UCSD-AML1 (cell line): ENCODE data around the gene GPS2.
"Not testable (repeated sequence)": the region's sequence is repeated elsewhere in the genome, so short reads cannot be mapped to it uniquely, and the experiment has no call there.

Source experiments
- DNase-seq: peaks from one replicate; lab custom pipeline; 2025; ENCODE audit not compliant: unreplicated experiment; lab: John Stamatoyannopoulos, UW

The GPS2 gene

DNA sequence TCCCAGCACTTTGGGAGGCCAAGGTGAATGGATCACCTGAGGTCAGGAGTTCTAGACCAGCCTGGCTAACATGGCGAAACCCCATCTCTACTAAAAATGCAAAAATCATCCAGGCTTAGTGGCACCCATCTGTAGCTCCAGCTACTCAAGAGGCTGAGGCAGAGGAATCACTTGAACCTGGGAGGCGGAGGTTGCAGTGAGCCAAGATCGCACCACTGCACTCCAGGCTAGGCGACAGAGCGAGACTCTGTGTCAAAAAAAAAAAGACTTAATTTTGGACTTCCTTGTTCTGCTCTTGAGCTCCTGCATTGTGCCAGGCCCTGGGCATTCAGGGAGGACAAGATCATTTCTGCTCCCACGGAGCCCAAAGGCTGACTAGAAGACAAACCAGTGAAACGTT lies 22.4 kb upstream of the GPS2 start:
- not testable (repeated sequence) for DNase-seq

DNA sequence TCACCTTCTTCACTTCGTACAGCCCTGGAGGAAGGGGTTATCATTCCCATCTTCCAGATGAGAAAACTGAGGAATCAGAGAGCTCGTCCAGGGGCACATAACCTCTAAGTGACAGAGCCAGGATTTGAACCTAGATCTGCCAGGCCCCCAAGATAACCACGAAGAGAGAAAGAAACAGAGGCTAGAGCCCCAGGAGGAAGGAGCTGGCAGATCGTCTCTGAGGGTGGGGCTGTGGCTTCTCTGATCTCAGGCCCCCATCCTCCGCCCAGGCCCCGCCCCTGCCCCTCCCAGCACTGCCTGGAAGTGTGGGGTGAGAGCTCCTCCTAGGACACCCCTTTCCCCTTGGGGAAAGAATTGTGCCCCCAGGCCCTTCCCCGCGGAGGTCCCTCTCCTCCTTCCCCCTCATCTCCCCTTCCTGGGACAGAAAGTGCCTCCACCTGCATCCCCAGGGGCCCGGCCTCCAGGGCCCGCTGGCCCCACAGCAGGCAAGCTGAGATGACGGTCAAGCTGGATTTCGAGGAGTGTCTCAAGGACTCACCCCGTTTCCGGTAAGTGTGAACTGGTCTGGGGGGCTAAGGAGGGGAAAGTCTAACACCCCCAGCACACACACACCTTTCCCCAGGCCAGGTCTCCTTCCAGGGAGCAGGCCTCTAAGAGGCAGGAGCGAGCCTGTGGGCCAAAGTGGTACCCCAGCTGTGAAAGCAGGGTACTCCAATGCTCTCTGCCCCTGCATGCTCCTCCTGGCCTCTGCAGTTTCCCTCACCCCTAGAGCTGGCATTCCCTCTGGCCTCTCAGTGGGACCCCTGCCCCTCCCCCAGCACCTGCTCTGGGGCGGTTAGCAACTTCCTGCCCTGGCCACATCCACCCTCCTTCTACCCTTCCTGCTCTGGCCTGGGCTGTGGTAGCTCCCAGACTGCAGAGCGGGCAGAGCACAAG lies 21.3 kb upstream of the GPS2 start, which contains the start of gene ACAP1:
Gene ACAP1 (plus strand): TSS at position 290 of the 936 bp plus-strand sequence. CDS start 206 bp downstream, at position 496.
- DNase-seq = peak; percentile 87

DNA sequence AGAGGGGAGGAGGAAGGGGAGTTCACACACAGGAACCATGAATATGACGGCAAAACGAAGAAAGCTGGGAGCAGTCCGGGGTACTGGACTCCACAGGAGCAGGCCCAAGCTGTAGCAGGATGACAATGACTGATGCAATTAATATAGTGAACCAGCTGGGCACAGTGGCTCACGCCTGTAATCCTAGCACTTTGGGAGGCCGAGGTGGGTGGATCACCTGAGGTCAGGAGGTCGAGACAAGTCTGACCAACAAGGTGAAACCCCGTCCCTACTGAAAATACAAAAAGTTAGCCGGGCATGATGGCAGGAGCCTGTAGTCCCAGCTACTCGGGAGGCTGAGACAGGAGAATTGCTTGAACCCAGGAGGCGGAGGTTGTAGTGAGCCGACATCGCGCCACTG lies 20.6 kb upstream of the GPS2 start:
- DNase-seq = not testable (repeated sequence)

DNA sequence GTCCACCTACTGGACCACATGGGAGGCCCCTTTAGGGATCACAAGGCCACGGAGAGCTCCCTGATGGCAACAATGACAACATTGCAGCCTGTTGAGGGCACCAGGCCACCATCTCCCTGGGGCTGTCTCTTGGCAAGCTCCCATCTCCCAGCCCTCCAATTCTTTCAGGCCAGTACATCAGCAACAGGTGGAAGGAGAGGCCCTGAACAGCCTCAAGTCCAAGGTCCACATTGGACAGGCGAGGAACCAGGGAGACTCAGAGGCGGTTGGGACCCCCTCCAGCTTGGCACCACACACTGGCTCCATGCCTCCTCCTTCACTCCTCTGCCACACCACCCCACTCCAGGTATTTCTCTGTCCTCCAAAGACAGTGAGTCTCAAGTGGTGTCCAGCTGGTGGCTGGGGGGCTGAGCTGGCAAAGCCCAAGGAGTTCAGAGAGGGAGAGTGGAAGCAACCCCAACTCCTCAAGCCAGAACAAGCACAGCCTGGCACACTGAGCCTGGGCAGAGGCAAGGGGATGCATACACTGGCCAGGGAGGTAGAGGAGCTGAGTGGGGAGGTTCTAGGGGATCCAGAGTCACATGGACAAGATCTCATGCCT lies 19.9 kb upstream of the GPS2 start:
- no peak for DNase-seq

DNA sequence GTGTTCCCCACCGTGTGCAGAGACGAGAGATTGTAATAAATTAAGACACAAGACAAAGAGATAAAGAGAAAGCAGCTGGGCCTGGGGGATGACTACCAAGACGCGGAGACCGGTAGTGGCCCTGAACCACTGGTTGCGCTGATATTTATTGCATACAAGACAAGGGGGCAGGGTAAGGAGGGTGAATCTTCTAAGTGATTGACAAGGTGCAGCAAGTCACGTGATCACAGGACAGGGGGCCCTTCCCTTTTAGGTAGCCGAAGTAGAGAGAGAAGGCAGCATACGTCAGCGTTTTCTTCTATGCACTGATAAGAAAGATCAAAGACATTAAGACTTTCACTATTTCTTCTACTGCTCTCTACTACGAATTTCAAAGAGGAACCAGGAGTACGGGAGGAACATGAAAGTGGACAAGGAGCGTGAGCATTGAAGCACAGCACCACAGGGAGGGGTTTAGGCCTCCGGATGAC lies 17.5 kb upstream of the GPS2 start:
- DNase-seq = not testable (repeated sequence)

DNA sequence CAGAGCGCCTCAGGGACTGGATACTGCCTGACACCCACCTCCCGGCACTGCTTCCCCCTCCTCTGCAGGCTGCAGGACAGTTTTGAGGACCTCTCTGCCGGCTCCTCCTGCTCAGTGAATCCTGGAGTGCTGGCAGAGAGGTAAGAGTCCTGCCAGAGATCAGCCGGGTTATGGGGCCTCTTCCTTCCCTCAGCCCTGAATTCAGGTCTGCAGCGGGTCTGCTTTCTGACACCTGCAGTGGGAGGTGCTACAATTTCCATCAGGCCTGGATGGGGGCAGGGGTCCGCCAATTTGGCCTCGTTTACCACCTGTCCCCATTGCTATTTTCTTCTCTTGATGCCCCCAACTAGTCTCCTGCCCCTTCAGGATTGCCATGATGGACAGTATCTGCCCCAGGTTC lies 17.0 kb upstream of the GPS2 start:
- DNase-seq = no peak

DNA sequence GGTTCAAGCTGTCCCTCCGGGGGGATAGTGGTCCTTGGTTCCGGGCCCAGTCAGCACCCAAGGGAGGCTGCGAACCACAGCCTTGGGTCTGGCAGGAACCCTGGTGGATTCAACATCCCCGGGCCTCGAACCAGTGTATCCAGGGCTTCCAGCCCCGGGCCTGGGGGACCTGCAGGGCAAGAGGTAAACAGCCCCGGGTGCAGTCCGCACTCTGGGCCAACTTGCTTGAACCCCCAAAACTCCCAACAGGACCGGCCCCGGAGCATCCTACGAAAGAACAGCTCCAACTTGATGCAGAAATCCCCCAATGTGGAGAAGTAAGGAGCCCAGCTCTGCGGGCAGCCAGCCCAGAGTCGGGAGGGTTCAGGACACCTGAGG lies 15.5 kb upstream of the GPS2 start:
- DNase-seq = no peak

DNA sequence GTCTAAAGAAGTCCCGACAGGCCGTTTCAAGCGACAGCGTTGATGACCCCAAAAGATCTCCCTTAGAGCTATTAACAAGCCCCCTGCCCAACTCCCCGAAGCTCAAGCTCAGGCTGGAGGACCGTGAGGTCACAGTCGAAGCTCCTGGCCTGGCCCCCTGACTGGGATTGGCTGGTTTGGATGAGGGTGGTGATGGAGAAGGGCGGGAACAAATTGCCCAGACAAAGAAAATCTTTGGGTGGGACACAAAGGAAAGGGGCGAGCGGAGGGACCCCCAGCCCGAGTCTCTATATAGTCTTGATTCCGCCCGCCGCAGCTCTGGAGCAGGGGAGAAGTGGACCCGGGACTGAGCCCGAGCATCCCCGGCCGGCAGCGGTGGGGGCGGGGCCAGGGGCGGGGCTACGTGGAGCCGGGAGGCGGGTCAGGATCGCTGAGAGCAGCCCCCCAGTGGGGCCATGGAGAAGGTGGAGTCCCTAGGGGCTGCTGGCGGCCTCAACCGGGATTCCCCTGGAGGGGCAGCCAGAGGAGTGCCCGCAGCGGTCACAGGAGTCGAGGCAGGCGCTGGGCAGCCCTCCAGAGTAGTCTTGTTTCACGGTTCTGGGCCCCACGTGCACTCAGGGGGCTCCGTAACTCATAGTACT lies 15.0 kb upstream of the GPS2 start:
- DNase-seq = peak; percentile 82

DNA sequence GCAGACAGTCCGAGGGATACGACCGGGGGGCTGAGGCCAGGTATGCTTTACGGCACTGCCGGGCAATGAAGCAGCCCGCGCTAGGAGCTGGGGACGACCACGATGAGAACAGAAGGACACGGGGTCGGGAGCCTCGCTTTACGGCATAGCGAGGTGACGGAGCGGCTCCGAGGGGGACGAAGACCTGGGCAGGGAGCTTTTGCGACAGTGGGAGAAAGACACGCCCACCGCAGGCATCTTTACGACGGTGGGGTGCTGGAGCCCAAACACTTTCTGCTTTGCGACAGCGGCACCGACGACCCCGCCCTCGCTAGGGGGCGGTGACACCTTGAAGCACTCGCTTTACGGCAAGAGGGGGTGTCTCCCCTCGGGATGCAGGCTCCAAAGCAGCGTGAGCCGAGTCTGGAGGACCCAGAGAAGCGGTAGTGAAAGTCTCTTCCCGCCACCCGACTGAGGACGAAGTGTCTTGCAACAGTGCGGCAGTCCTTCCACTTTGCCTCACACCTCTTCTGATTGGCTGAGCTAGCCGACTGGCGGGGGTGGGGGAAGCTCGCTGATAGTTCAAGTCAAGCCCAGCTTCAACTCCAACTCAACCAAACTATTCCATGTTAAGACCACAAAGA lies 14.3 kb upstream of the GPS2 start:
- peak; percentile 98 for DNase-seq

DNA sequence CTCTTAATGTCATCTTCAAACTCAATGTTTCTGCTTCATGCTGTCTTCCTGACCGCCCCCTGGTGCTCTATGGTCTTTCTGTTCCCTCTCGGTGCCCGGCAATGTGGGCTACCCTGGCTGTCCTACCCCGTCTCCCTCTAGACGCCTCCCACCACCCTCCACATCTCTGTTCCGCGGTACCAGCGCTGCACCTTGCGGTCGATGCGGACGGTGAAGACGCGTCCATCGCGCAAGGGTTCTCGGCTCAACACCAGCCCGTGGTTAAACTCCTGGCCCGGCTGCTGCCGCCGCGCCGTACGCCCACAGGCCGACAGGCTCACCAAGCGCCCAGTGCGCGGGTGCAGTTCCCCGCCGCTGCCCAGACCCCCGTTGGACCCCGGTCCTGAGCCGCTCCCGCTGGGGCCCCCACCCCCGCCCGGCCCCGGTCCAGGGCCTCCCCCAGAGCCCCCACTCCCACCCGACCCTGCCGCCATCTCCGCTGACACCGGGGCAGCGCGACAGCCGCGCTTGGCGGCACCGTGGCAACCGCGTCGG lies 13.7 kb upstream of the GPS2 start, which contains the start of gene NEURL4:
Gene NEURL4 (minus strand): TSS at position 496 of the 534 bp plus-strand sequence. CDS start 23 bp downstream, at position 473.
- no peak for DNase-seq

DNA sequence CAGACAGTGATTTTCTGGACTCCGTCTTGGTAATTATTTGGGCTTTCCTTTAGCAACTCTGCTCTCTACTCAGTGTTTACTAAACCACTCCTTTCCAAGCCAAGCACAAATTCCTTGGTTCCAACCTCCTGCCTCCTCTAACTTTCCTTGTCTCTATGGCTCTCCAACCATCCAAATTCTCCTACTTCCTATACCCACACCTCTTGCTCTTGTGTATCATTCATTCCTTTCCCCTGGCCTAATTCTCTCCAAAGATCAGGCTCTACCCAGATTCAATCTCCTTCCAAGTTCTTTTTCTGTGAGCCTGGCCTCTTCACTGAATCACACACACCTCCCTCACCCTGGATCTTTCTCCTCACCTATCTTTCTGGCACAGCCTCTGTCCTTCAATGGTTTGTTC lies 12.8 kb upstream of the GPS2 start:
- no peak for DNase-seq

DNA sequence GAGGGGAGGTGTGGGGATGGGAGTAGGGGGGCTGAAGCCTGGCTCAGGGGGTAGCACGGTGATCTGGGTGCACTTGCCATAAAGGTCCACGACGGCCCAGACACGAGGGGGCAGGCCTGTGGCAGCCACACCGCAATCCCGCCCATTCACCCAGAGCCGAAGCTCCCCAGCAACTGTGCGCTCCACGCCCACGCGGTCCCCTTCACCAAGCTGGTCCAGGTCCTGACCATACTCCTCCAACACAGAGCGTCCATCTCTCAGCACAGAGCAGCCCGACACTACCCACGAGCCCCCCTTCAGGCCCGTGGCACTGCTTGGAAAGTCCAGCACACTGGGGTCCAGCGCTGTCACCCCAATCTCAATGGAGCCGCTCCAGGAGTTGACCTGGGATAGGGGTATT lies 12.3 kb upstream of the GPS2 start:
- DNase-seq = no peak

DNA sequence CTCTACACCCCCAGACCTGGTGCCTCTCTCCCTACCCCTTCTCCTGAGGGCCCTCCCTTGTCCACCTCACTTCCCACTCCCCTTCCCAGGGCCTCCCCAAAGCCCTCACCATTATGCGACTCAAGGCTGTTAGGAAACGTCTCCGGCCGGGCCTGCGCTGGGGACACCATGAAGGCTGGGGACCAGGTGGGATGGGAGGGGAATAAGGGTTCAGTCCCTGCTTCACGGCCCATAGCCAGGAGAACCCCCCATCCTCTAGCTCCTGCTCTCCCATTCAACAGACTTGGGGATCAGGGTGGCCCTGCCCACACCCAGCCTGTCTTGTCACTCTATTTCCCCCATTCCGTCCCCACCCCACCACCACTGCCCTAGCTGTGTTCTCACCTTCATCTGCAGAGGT lies 11.9 kb upstream of the GPS2 start:
- DNase-seq = no peak

DNA sequence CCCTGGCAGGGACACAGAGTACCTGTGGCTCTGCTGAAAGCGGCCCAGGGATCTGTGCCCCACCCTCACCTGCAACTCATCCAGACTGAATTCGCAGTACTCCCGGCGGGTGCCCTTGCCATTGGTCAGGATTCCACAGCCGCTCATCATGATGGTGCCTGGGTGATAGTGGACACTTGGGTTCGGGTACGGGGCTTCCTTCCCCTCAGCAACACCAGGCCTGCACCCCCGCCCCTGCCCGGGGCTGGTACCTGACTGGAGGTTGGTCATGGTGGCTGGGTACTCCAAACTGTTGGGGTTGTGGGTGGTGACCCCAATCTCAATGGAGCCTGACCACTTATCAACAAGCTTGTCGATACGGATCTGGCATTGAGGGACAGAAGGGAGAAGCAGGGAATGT lies 11.0 kb upstream of the GPS2 start:
- no peak for DNase-seq

DNA sequence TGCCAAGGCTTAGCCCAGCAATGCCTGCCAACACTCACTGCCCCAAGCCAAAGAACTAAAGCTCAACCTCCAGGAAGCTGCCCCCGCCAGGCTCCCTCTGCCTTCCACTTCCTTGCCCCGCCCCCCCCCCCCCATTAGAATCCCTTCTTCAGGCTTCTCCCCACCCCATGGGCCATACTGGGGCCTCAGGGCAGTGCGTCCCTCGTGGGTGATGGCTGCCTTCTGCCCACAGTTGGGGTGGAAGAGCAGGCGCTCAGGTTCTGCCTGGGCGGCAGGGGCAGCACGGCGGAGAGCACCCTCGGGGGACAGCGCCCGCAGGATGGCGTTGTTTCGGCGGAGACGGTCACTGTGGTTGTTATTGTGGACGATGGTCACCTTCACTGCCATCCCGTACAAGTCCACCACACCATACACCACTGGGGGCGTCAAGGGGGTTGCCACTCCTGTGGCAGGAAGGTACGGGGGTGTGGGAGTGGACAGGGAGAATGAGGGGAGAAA lies 9.9 kb upstream of the GPS2 start:
- no peak for DNase-seq

DNA sequence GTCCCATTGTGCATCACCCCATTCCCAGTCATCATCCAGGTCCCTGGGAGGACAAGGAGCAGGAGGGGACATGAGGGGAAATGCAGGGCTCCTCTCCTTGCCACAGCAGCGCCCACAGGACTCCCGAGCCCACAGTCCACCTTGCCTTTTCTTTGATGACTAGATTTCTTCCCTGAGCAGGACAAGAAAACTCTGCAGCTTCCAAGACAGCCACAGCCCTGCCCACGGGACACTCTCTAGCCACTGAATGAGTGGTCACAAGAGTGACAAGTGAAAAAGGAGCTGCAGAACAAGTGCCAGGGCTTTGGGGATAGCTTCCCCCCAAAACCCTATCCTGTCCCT lies 9.2 kb upstream of the GPS2 start:
- no peak for DNase-seq

DNA sequence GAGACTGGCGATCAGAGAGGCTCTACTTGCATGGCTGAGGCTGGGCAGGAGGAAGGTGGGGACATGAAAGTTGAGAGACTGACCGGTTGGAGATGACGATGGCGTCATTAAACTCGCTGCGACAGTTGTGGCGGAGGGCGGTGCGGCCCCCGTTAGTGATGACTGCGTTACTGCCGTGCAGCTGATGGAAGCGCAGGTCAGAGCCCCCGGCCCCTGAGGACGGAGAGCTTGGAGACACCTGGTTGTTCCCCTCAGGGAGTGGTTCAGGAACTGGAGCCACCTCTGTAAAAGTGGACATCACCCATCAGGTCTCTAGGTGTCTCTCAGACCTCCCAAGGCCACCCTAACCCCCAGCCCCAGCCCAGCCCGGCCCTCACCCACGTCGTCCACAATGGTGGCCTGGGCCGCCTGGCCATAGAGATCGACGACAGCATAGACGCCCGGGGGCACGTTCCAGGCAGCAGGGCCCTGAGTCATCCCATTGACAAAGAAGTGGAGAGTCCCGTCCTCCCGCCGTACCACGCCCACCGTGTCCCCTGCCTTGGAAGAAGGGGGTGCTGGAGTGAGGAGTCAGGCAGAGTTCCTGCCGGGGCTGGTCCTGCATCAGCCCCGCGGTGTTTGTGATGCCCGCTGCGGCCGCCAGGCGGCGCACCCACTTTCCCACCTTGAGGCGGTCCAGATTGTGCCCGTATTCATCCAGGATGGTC lies 8.7 kb upstream of the GPS2 start:
- DNase-seq = peak; percentile 48

DNA sequence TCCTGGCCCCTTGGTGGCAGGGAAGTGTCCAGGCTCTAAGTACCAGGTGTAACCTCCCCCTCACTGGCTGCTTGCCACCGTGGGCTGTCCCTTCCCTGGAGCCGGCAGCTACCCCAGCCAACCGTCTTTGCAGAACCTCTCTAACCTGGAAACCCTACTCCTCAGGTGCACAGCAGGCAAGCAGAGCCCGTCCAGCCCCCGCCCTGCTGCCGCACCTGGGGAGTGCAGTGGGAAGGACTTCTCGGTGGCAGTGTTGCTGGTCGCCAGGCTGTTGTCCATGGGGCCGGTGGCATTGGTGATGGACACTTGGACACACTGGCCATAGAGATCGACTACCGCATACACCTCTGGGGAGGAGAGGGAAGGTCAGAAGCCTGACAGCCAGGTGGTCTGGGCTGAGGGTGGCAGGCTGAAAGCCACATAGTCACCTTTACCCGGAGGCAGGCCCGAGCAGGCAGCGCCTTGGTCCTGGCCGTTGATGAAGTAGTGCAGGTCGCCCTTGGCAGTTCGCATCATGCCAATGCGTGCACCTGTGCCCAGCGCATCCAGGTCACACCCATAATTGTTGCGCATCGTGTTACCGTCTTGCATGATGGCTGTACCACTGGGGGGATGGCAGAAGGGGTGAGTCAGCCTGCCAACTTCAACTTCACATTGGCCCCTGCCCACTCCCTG lies 7.5 kb upstream of the GPS2 start:
- DNase-seq = no peak

DNA sequence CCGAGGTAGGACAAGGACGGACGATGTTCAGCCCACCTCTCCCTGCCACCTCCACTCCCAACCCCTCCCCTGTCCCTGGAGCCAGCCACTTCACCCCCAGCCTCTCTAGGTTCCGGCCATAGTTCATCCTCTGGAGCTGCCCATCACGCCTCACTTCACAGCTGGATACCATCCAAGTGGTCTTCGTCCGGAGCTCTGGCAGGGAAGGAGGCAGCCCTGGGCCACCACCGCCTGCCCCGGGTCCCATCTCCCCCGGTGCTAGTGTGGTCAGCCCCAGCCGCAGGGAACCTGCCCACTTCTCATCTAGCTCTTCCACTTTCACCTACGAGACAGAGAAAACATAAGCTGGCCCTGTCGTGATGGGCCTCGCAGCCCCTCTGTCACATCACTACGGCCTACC lies 6.3 kb upstream of the GPS2 start:
- no peak for DNase-seq
